Neural progenitor cell (in vitro differentiated cells): ENCODE results near the gene DEK.

Source experiments
- EZH2 ChIP-seq: fragments of 200-600 bp; sonication (generic); IDR thresholded peaks from 2 replicates; pipeline ENCODE4 v1.6.1; 2017; ENCODE audit warnings: antibody characterized with exemption, mild to moderate bottlenecking, moderate library complexity
- EZH2phosphoT487 ChIP-seq: fragments of 200-600 bp; sonication (generic); IDR thresholded peaks from 2 replicates; pipeline ENCODE4 v1.6.1; 2017; ENCODE audit warnings: antibody characterized with exemption
- TF ChIP-seq, protein P1 (sequence below): fragments of 200-600 bp; sonication (generic); IDR thresholded peaks from 2 replicates; pipeline ENCODE4 v1.5.1; 2017; ENCODE audit warnings: antibody characterized with exemption, mild to moderate bottlenecking

DNA sequence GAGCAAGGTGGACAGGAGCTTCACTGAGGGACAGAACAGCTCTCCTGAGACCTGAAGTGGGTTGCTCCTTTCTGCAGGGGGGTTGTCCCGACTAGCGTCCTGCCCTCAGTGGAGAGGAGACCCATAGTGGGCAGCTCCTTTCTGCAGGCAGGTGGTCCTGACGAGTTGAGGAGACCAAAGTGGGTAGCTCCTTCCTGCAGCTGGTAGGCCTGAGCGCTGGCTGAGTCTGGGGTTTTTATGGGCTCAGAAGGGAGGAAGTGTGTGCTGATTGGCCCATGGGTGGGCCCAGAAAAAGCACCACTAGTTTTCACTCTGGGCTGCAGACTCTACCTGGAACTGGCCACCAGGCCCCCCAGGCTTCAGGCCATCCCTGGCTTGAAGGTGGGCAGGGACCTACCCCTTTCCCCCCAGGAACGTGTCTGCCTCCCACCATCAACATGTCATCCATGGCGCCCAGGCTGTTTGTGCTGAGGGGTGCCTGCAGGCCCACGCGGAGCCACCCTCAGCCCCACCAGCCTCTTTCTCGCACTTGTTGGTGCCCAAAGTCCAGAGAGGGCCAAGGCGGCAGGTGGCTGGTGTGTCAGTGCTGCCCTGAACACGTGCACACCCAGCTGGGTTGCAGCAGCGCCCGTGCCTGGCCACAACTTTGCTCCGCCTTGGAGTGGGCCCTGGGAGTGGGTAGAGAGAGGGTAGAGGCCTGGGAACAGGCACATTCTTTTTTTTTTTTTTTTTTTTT is 1.6 kb upstream of the DEK start:
- TF ChIP-seq EZH2 (no peak), EZH2phosphoT487 (no peak)
- TF ChIP-seq, protein P1, sequence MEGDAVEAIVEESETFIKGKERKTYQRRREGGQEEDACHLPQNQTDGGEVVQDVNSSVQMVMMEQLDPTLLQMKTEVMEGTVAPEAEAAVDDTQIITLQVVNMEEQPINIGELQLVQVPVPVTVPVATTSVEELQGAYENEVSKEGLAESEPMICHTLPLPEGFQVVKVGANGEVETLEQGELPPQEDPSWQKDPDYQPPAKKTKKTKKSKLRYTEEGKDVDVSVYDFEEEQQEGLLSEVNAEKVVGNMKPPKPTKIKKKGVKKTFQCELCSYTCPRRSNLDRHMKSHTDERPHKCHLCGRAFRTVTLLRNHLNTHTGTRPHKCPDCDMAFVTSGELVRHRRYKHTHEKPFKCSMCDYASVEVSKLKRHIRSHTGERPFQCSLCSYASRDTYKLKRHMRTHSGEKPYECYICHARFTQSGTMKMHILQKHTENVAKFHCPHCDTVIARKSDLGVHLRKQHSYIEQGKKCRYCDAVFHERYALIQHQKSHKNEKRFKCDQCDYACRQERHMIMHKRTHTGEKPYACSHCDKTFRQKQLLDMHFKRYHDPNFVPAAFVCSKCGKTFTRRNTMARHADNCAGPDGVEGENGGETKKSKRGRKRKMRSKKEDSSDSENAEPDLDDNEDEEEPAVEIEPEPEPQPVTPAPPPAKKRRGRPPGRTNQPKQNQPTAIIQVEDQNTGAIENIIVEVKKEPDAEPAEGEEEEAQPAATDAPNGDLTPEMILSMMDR: no peak
